K562 (cell line): ENCODE data around the gene PCDHA13. TPM values are rescaled to one million over a fixed set of nuclear protein-coding genes. Genes with fewer than 3 reads are reported as not detected.

Experiments
- ATAC-seq: fragments of 200-7000 bp; cut with Tn5 transposase; 3 replicates; pipeline ENCODE4 v1.9.1; 2020; ENCODE audit warnings: moderate library complexity
- BruUV-seq: library from RNA; stranded (reverse); fragments of 400-500 nt; replicated peaks from 2 replicates; lab custom pipeline; 2021; lab: Mats Ljungman, UMichigan
- CTCF ChIA-PET: fragments of 300-600 bp; formaldehyde crosslinking; extraction: SDS; loops from one replicate; lab custom pipeline; 2021; ENCODE audit warnings: low intra/inter-chr PET ratio; lab: Yijun Ruan, JAX
- POLR2A ChIA-PET: fragments of 300-600, 350-650 bp; sonication (Branson Sonifier 250); formaldehyde crosslinking; extraction: SDS; loops from one replicate; lab custom pipeline; 2021; ENCODE audit warnings: antibody characterized with exemption, inconsistent platforms; lab: Yijun Ruan, JAX
- DNase-seq, 4 experiments: peaks; one replicate each; pipeline versions ENCODE4 v3.0.0 to v3.0.0-alpha.2; 2011 to 2018; ENCODE audit warnings: low spot score in 3 of 4, mixed read lengths in 3 of 4; ENCODE audit errors: extremely low read depth in 1 of 4
- FAIRE-seq: peaks from 2 replicates; lab custom pipeline; 2011; peaks lifted over from hg19 to GRCh38; lab: Jason Lieb, UNC
- H2AFZ ChIP-seq: 2 replicates; pipeline ENCODE4 v1.6.0; 2011; ENCODE audit warnings: low read depth, low read length, control low read depth, inconsistent platforms
- H3K27ac ChIP-seq: fragments of 200-600 bp; 3 replicates; pipeline ENCODE4 v1.8.0; 2011; ENCODE audit warnings: low read depth, mild to moderate bottlenecking, control low read depth, inconsistent platforms, low read length, moderate library complexity, mixed read lengths; ENCODE audit errors: extremely low read depth
- H3K27me3 ChIP-seq, 2 experiments: fragments of 300-600 bp in 1 of 2; 2 replicates in 1 of 2; 3 replicates in 1 of 2; pipeline versions ENCODE4 v1.6.0 to v1.8.0; 2011; ENCODE audit warnings: inconsistent platforms in 2 of 2, low read length in 2 of 2, mild to moderate bottlenecking in 1 of 2, mixed read lengths in 1 of 2, moderate library complexity in 1 of 2; ENCODE audit not compliant: control insufficient read depth in 2 of 2, insufficient read depth in 2 of 2
- H3K36me3 ChIP-seq: fragments of 300-600 bp; 3 replicates; pipeline ENCODE4 v1.8.0; 2011; ENCODE audit warnings: mild to moderate bottlenecking, low read length, inconsistent platforms; ENCODE audit not compliant: control insufficient read depth, insufficient read depth
- H3K4me1 ChIP-seq, 2 experiments: fragments of 200-600 bp in 1 of 2; replicated peaks in 1 of 2; 2 replicates in 1 of 2; 3 replicates in 1 of 2; pipeline versions ENCODE4 v1.5.1 to v1.8.0; 2011; ENCODE audit warnings: inconsistent platforms in 2 of 2, low read length in 2 of 2, mild to moderate bottlenecking in 1 of 2, mixed read lengths in 1 of 2, moderate library complexity in 1 of 2; ENCODE audit not compliant: control insufficient read depth in 2 of 2, insufficient read depth in 2 of 2
- H3K4me2 ChIP-seq: 2 replicates; pipeline ENCODE4 v1.6.1; 2011; ENCODE audit warnings: low read length, control low read depth, inconsistent platforms, mixed read lengths; ENCODE audit not compliant: insufficient read depth
- H3K4me3 ChIP-seq: fragments of 200-600 bp; sonication (generic), shearing (Covaris generic); 2 replicates; pipeline ENCODE4 v1.5.1; 2016; ENCODE audit warnings: control low read depth, inconsistent platforms
- H3K79me2 ChIP-seq: fragments of 200-600 bp; 3 replicates; pipeline ENCODE4 v1.8.0; 2011; ENCODE audit warnings: low read length, inconsistent platforms; ENCODE audit not compliant: control insufficient read depth, insufficient read depth
- H3K9ac ChIP-seq, 2 experiments: 2 replicates each; pipeline versions ENCODE4 v1.6.0 to v1.6.1; 2011; ENCODE audit warnings: low read depth in 2 of 2, low read length in 2 of 2, control low read depth in 1 of 2, inconsistent platforms in 1 of 2, mild to moderate bottlenecking in 1 of 2, mixed read lengths in 1 of 2; ENCODE audit not compliant: insufficient read depth in 1 of 2
- H3K9me1 ChIP-seq: one replicate; pipeline ENCODE4 v1.6.0; 2011; ENCODE audit warnings: inconsistent platforms, mild to moderate bottlenecking, low read length, moderate library complexity; ENCODE audit not compliant: control insufficient read depth, insufficient read depth
- H3K9me3 ChIP-seq: replicated peaks from 2 replicates; pipeline ENCODE4 v1.5.1; 2011; ENCODE audit warnings: low read depth, low read length, inconsistent platforms; ENCODE audit not compliant: control insufficient read depth, insufficient read depth
- H4K20me1 ChIP-seq: replicated peaks from 2 replicates; pipeline ENCODE4 v1.6.1; 2011; ENCODE audit warnings: low read length, inconsistent platforms, mixed read lengths; ENCODE audit not compliant: control insufficient read depth, insufficient read depth
- CC2D1A ChIP-seq: fragments of 450-650 bp; IDR thresholded peaks from 2 replicates; pipeline ENCODE4 v1.6.1; 2017; ENCODE audit warnings: mild to moderate bottlenecking
- CGGBP1 ChIP-seq: fragments of 250-450 bp; sonication (Bioruptor Pico); IDR thresholded peaks from 2 replicates; pipeline ENCODE4 v1.9.0; 2021; ENCODE audit warnings: mild to moderate bottlenecking
- CTCF ChIP-seq, 3 experiments: IDR thresholded peaks in 2 of 3; conservative IDR thresholded peaks in 1 of 3; 2 replicates each; pipeline ENCODE4 v1.5.1; 2011 to 2012; ENCODE audit warnings: low read length in 3 of 3, mild to moderate bottlenecking in 3 of 3, control low read depth in 2 of 3, improper control_type of control experiment in 1 of 3, inconsistent platforms in 1 of 3, low read depth in 1 of 3, mixed read lengths in 1 of 3, moderate library complexity in 1 of 3; ENCODE audit not compliant: insufficient read depth in 2 of 3
- DIDO1 ChIP-seq: fragments of 450-650 bp; IDR thresholded peaks from 2 replicates; pipeline ENCODE4 v1.6.1; 2016; ENCODE audit warnings: low read depth, missing biosample characterization, missing genetic modification characterization
- FOXA3 ChIP-seq, 2 experiments: fragments of 450-650 bp in 1 of 2; sonication (generic) in 1 of 2; formaldehyde crosslinking; IDR thresholded peaks in 1 of 2; conservative IDR thresholded peaks in 1 of 2; 2 replicates each; pipeline versions ENCODE4 v1.4.0 to v1.8.0; 2020 to 2022; ENCODE audit warnings: mild to moderate bottlenecking in 2 of 2, missing genetic modification reagents in 1 of 2
- MED1 ChIP-seq: sonication (generic); formaldehyde crosslinking; IDR thresholded peaks from 2 replicates; pipeline ENCODE4 v1.8.1; 2023; ENCODE audit warnings: missing genetic modification reagents, borderline replicate concordance
- RAD21 ChIP-seq, 2 experiments: fragments of 250-450 bp in 1 of 2; fragments of 450-650 bp in 1 of 2; sonication (Bioruptor Pico) in 1 of 2; formaldehyde crosslinking in 1 of 2; IDR thresholded peaks in 1 of 2; conservative IDR thresholded peaks in 1 of 2; 2 replicates each; pipeline versions ENCODE4 v1.4.0 to v1.8.0; 2020 to 2022; ENCODE audit warnings: mild to moderate bottlenecking in 2 of 2, moderate library complexity in 1 of 2
- SAFB2 ChIP-seq: fragments of 200-400 bp; formaldehyde crosslinking; IDR thresholded peaks from 2 replicates; pipeline ENCODE4 v1.6.1; 2018; ENCODE audit warnings: borderline replicate concordance, low read length, low read depth, moderate library complexity; ENCODE audit not compliant: severe bottlenecking
- SP1 ChIP-seq: sonication (generic); formaldehyde crosslinking; IDR thresholded peaks from 2 replicates; pipeline ENCODE4 v1.8.1; 2022; ENCODE audit warnings: mild to moderate bottlenecking, missing genetic modification reagents
- ZC3H8 ChIP-seq: fragments of 450-650 bp; IDR thresholded peaks from 2 replicates; pipeline ENCODE4 v1.6.1; 2017
- ZNF134 ChIP-seq: fragments of 250-450 bp; sonication (Bioruptor Pico); conservative IDR thresholded peaks from 2 replicates; pipeline ENCODE4 v1.4.0; 2020
- ZNF316 ChIP-seq: fragments of 450-650 bp; IDR thresholded peaks from 2 replicates; pipeline ENCODE4 v1.6.1; 2016
- ZNF79 ChIP-seq: fragments of 250-450 bp; sonication (Bioruptor Pico); IDR thresholded peaks from 2 replicates; pipeline ENCODE4 v1.4.0; 2020; ENCODE audit warnings: low read depth, mild to moderate bottlenecking, moderate library complexity
- WGBS: fragments of 100-300 bp; shearing (Covaris generic); methylation state at CpG from one replicate; pipeline ENCODE4 v1.1.6; 2016; ENCODE audit warnings: low coverage, mixed read lengths; ENCODE audit not compliant: insufficient coverage; ENCODE audit errors: missing lambda C conversion rate; 5-methylcytosine and 5-hydroxymethylcytosine counted together
- in situ Hi-C: fragments of 300-500 bp; cut with MboI; formaldehyde crosslinking; loops from 4 replicates; pipeline ENCODE4 v1.15.0; 2018; ENCODE audit warnings: inconsistent platforms, mixed read lengths
- intact Hi-C: fragments of 100-400 bp; cut with micrococcal nuclease; formaldehyde crosslinking; loops from 2 replicates; pipeline ENCODE4 v1.14.2; 2022
- polyA plus RNA-seq, 8 experiments: library from polyadenylated mRNA; depleted of rRNA in 4 of 8; stranded (reverse) in 5 of 8; unstranded in 3 of 8; fragments of >200 nt; fragmentation: Nextera tagmentation in 2 of 8; fragmentation: Illumina TruSeq in 1 of 8; extraction: Ambion mirVana in 2 of 8; extraction: Trizol in 1 of 8; gene quantifications; 2 replicates each; pipeline versions ENCODE4 v1.2.1 to v1.2.3, GENCODE V29; 2011 to 2014; ENCODE audit warnings: inconsistent platforms in 1 of 8, missing spikeins in 1 of 8
- total RNA-seq, 7 experiments: library from RNA; depleted of rRNA in 6 of 7; stranded (reverse); fragments of >200 nt in 6 of 7; fragmentation: Illumina TruSeq in 2 of 7; extraction: Trizol in 2 of 7; gene quantifications; 2 replicates each; pipeline versions ENCODE4 v1.2.1 to v1.2.3, GENCODE V29; 2011 to 2021; ENCODE audit warnings: low replicate concordance in 1 of 7

PCDHA13 gene
- total and polyA plus RNA-seq, 9 of the 15 experiments (the other 6 are each of a cell fraction or from before 2014, with no cell fraction given) = not detected

GRCh38 chr5:140868721-140869554 is 13.0 kb upstream of the PCDHA13 start, which contains the start of gene PCDHA11:
Gene PCDHA11, plus strand, starts transcription at chr5:140868957. Its CDS starts 147 bp downstream, at chr5:140869104.
- FAIRE-seq = no peak
- 2% methylated on average over 41 of the region's 41 CpGs for WGBS
- no peaks in the 10 kb centered on the region for H3K9me1 ChIP-seq
- ChIA-PET CTCF (no interaction called here), POLR2A (interaction anchor here (0.6 kb wide), 1 partner anchor 11 kb away, joined by 3 read pairs; no protein-coding TSS in a partner anchor)
- no peaks in the 10 kb centered on the region for H4K20me1 ChIP-seq
- H3K9ac ChIP-seq = no peak within 1 kb of the TSS
- peak in 2 of 4 experiments; percentile 7 to 19 for DNase-seq
- intact Hi-C loops (loop anchor here (5.0 kb wide), 1 partner anchor 173 kb away; no protein-coding TSS in a partner anchor), in situ Hi-C loops (no loop called here)
- H3K27me3 ChIP-seq = no peaks in the 10 kb centered on the region
- H3K4me3 ChIP-seq = no peak within 1 kb of the TSS
- BruUV-seq = no TSS peak
- H3K27ac ChIP-seq = no peak within 1 kb of the TSS
- no peak within 1 kb of the TSS for H3K4me2 ChIP-seq
- TF ChIP-seq ZNF79 (CRISPR knock-in tag) = no peak
- TF ChIP-seq ZNF316 = no peak
- no peak for TF ChIP-seq CC2D1A
- TF ChIP-seq FOXA3 (CRISPR knock-in tag; conservative IDR thresholded peaks at IDR 0.05 in 1 of 2, IDR thresholded peaks at IDR 0.05 in 1 of 2) = no peak
- no peak for TF ChIP-seq MED1 (CRISPR knock-in tag)
- no peak for TF ChIP-seq SP1 (CRISPR knock-in tag)
- no peak for TF ChIP-seq CGGBP1 (CRISPR knock-in tag)
- peak; percentile 13 to 47 (median 24); a peak in 2 of 6 replicates for TF ChIP-seq CTCF (IDR thresholded peaks at IDR 0.05 in 2 of 3, conservative IDR thresholded peaks at IDR 0.05 in 1 of 3; ENCODE audit: insufficient read depth in 2 of 3, low read depth in 1 of 3, low read length in 3 of 3)
- TF ChIP-seq DIDO1 (tag) = no peak
- peak in 1 of 2 experiments; percentile 26; a peak in 1 of 4 replicates for TF ChIP-seq RAD21 (CRISPR knock-in tag; conservative IDR thresholded peaks at IDR 0.05 in 1 of 2, IDR thresholded peaks at IDR 0.05 in 1 of 2)
- no peak for TF ChIP-seq ZC3H8
- no peak for TF ChIP-seq ZNF134 (CRISPR knock-in tag)
- TF ChIP-seq SAFB2 = no peak
- no peaks in the 10 kb centered on the region for H3K36me3 ChIP-seq
- no peaks in the 10 kb centered on the region for H3K9me3 ChIP-seq
- no peaks in the 10 kb centered on the region for H3K79me2 ChIP-seq
- ATAC-seq = peak; percentile 68; the same call in 2 of the 3 replicates
- H2AFZ ChIP-seq = no peak within 1 kb of the TSS
- no peaks in the 10 kb centered on the region for H3K4me1 ChIP-seq
